ENCODE measurements around the gene ASCC3.

The ASCC3 gene

GRCh38 chr6:100614386-100614785 is 266.7 kb downstream of the ASCC3 start:
- H3K79me2 ChIP-seq (ENCODE audit: control insufficient read depth, insufficient read depth, low read length): no peaks in the 10 kb centered on the region
- no CpG with 5 or more reads among the region's 4 CpGs for WGBS (ENCODE audit: extremely low coverage, insufficient coverage, low lambda C conversion rate)
- no peak for DNase-seq

GRCh38 chr6:100613656-100614055 is 267.5 kb downstream of the ASCC3 start:
- no peak for DNase-seq
- WGBS (ENCODE audit: extremely low coverage, insufficient coverage, low lambda C conversion rate): no CpG with 5 or more reads among the region's 3 CpGs
- no peak overlapping the region for H2BK120ac ChIP-seq (ENCODE audit: low read depth, low read length)
- no peak overlapping the region for H3K23ac ChIP-seq (ENCODE audit: low read length)
- no peak overlapping the region for H4K5ac ChIP-seq (ENCODE audit: low read length)
- no peak overlapping the region for H3K18ac ChIP-seq (ENCODE audit: low read length)
- H3K79me1 ChIP-seq (ENCODE audit: low read length): no peaks in the 10 kb centered on the region
- H3K4me1 ChIP-seq (ENCODE audit: control insufficient read depth, low read depth, low read length): no peaks in the 10 kb centered on the region
- no peak overlapping the region for H3K4me2 ChIP-seq (ENCODE audit: low read length)
- no peak overlapping the region for H3K4ac ChIP-seq (ENCODE audit: low read depth, low read length)
- H3K4me3 ChIP-seq (ENCODE audit: low read length): no peak overlapping the region
- H3K36me3 ChIP-seq (ENCODE audit: control insufficient read depth, insufficient read depth, low read length): no peaks in the 10 kb centered on the region
- H3K27me3 ChIP-seq (ENCODE audit: insufficient read depth, low read length, poor library complexity): no peaks in the 10 kb centered on the region
- H3K9ac ChIP-seq (ENCODE audit: low read length): no peak overlapping the region
- no peak overlapping the region for H2BK5ac ChIP-seq (ENCODE audit: low read length)
- H3K79me2 ChIP-seq (ENCODE audit: control insufficient read depth, insufficient read depth, low read length): no peaks in the 10 kb centered on the region
- H2AK5ac ChIP-seq (ENCODE audit: low read length): no peak overlapping the region
- no peak overlapping the region for H2BK15ac ChIP-seq (replicated peaks; ENCODE audit: low read depth)
- H4K8ac ChIP-seq (ENCODE audit: low read depth, low read length): no peak overlapping the region
- H3K27ac ChIP-seq (ENCODE audit: low read depth, low read length): no peak overlapping the region
- no peak overlapping the region for H3K56ac ChIP-seq (ENCODE audit: low read length)

More at GRCh38 chr6:100614386-100614785, 266.7 kb downstream of the ASCC3 start:
- no peak overlapping the region for H3K56ac ChIP-seq (ENCODE audit: low read length)
- no peak overlapping the region for H3K4me2 ChIP-seq (ENCODE audit: low read length)
- no peak overlapping the region for H3K9ac ChIP-seq (ENCODE audit: low read length)
- H3K27ac ChIP-seq (ENCODE audit: low read depth, low read length): no peak overlapping the region
- no peak overlapping the region for H3K18ac ChIP-seq (ENCODE audit: low read length)
- no peaks in the 10 kb centered on the region for H3K4me1 ChIP-seq (ENCODE audit: control insufficient read depth, low read depth, low read length)
- no peak overlapping the region for H3K4me3 ChIP-seq (ENCODE audit: low read length)
- no peak overlapping the region for H3K4ac ChIP-seq (ENCODE audit: low read depth, low read length)
- H2BK120ac ChIP-seq (ENCODE audit: low read depth, low read length): no peak overlapping the region
- H4K5ac ChIP-seq (ENCODE audit: low read length): no peak overlapping the region
- no peaks in the 10 kb centered on the region for H3K36me3 ChIP-seq (ENCODE audit: control insufficient read depth, insufficient read depth, low read length)
- no peaks in the 10 kb centered on the region for H3K27me3 ChIP-seq (ENCODE audit: insufficient read depth, low read length, poor library complexity)
- H3K23ac ChIP-seq (ENCODE audit: low read length): no peak overlapping the region
- H4K8ac ChIP-seq (ENCODE audit: low read depth, low read length): no peak overlapping the region
- H2BK5ac ChIP-seq (ENCODE audit: low read length): no peak overlapping the region
- no peaks in the 10 kb centered on the region for H3K79me1 ChIP-seq (ENCODE audit: low read length)
- H2BK15ac ChIP-seq (replicated peaks; ENCODE audit: low read depth): no peak overlapping the region
- H2AK5ac ChIP-seq (ENCODE audit: low read length): no peak overlapping the region

DNA sequence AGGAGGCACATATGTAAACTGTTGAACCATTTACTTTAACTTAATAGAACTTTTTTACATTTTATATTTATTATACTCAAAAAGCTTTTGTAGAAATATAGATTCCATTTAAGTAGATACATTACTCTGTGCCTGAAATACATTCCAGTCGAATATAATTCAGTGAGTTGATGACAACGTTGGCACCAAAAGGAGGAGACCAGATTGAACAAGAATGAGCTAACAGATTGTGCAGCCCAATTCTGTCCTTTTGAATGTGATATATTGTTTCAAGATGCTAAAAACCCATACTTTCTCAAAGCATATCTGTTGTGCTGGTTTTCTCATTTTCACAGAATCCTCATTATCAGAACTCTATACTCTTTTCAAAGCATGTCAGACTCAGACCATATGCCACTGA is 269.0 kb downstream of the ASCC3 start:
- H3K36me3 ChIP-seq (ENCODE audit: control insufficient read depth, insufficient read depth, low read length): no peaks in the 10 kb centered on the region
- H3K9ac ChIP-seq (ENCODE audit: low read length): no peak overlapping the region
- no peaks in the 10 kb centered on the region for H3K79me1 ChIP-seq (ENCODE audit: low read length)
- no peak overlapping the region for H4K5ac ChIP-seq (ENCODE audit: low read length)
- H3K79me2 ChIP-seq (ENCODE audit: control insufficient read depth, insufficient read depth, low read length): no peaks in the 10 kb centered on the region
- no peak overlapping the region for H2BK5ac ChIP-seq (ENCODE audit: low read length)
- H2BK120ac ChIP-seq (ENCODE audit: low read depth, low read length): no peak overlapping the region
- H3K27me3 ChIP-seq (ENCODE audit: insufficient read depth, low read length, poor library complexity): no peaks in the 10 kb centered on the region
- DNase-seq: no peak
- H3K27ac ChIP-seq (ENCODE audit: low read depth, low read length): no peak overlapping the region
- H3K4me3 ChIP-seq (ENCODE audit: low read length): no peak overlapping the region
- no peaks in the 10 kb centered on the region for H3K4me1 ChIP-seq (ENCODE audit: control insufficient read depth, low read depth, low read length)
- WGBS (ENCODE audit: extremely low coverage, insufficient coverage, low lambda C conversion rate): no CpG with 5 or more reads among the region's 2 CpGs
- no peak overlapping the region for H3K56ac ChIP-seq (ENCODE audit: low read length)
- H2BK15ac ChIP-seq (replicated peaks; ENCODE audit: low read depth): no peak overlapping the region
- H3K18ac ChIP-seq (ENCODE audit: low read length): no peak overlapping the region
- H3K4me2 ChIP-seq (ENCODE audit: low read length): no peak overlapping the region
- no peak overlapping the region for H3K23ac ChIP-seq (ENCODE audit: low read length)
- H2AK5ac ChIP-seq (ENCODE audit: low read length): no peak overlapping the region
- H3K4ac ChIP-seq (ENCODE audit: low read depth, low read length): no peak overlapping the region
- H4K8ac ChIP-seq (ENCODE audit: low read depth, low read length): no peak overlapping the region

DNA sequence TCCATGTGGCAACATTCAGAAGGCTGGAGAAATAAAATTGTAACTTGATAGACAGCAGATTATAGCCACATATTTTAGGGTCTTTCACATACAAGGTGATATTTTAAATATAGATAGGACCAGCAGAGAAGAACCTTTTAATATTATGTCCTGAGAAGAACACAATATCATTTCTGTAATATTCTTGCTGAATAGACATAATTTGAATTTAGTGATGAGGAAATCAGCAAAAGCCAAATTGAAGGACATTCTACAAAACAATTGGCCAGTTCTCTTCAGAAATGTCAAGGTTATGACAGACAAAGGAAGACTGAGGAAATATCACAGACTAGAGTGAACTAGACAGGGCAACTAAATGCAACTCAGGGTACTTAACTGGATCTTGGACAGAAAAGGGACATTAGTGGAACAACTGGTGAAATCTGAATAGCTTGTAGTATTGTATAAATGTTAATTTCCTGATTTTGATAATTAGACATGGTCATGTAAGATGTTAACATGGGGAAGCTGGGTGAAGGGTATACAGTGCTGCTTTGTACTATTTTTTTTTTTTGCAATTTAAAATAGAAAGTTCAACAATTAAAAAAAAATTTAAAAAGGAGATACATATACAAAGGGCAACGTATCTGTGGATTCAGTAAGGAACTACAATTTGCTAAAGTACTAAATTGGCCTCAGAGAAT is 281.9 kb downstream of the ASCC3 start:
- H2AK5ac ChIP-seq (ENCODE audit: low read length): no peak overlapping the region
- no peaks in the 10 kb centered on the region for H3K36me3 ChIP-seq (ENCODE audit: control insufficient read depth, insufficient read depth, low read length)
- H4K8ac ChIP-seq (ENCODE audit: low read depth, low read length): no peak overlapping the region
- no peak overlapping the region for H3K23ac ChIP-seq (ENCODE audit: low read length)
- H2BK120ac ChIP-seq (ENCODE audit: low read depth, low read length): no peak overlapping the region
- no peaks in the 10 kb centered on the region for H3K79me1 ChIP-seq (ENCODE audit: low read length)
- H2BK15ac ChIP-seq (replicated peaks; ENCODE audit: low read depth): no peak overlapping the region
- H3K4ac ChIP-seq (ENCODE audit: low read depth, low read length): no peak overlapping the region
- no peak overlapping the region for H4K5ac ChIP-seq (ENCODE audit: low read length)
- no peak overlapping the region for H3K4me2 ChIP-seq (ENCODE audit: low read length)
- no peak overlapping the region for H3K56ac ChIP-seq (ENCODE audit: low read length)
- no peaks in the 10 kb centered on the region for H3K27me3 ChIP-seq (ENCODE audit: insufficient read depth, low read length, poor library complexity)
- no peaks in the 10 kb centered on the region for H3K4me1 ChIP-seq (ENCODE audit: control insufficient read depth, low read depth, low read length)
- H3K9ac ChIP-seq (ENCODE audit: low read length): no peak overlapping the region
- H2BK5ac ChIP-seq (ENCODE audit: low read length): no peak overlapping the region
- no peak for DNase-seq
- H3K4me3 ChIP-seq (ENCODE audit: low read length): no peak overlapping the region
- no peak overlapping the region for H3K18ac ChIP-seq (ENCODE audit: low read length)
- H3K79me2 ChIP-seq (ENCODE audit: control insufficient read depth, insufficient read depth, low read length): no peaks in the 10 kb centered on the region
- no peak overlapping the region for H3K27ac ChIP-seq (ENCODE audit: low read depth, low read length)
- no CpG with 5 or more reads among the region's 1 CpG for WGBS (ENCODE audit: extremely low coverage, insufficient coverage, low lambda C conversion rate)

DNA sequence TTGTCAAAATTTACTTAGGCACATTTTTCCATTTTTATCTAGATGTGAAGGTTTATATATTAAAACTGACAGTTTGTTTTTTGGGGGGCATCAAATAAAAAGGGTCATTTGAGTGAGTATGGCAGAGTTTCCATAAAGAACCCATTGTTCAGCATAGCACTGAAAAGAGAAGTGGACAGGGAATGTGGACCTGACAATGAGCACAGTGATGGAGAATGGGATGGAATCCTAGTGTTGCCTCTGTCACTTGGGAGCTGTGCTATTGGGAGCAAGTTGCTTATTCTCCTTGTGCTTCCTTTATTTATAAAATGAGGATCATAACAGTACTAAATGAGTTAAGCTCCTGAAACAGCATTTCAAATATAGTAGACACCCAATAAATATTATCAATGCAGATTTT is 285.7 kb downstream of the ASCC3 start:
- Histone ChIP-seq H3K79me1 (ENCODE audit: low read length) (no peaks in the 10 kb centered on the region), H3K4me3 (ENCODE audit: low read length) (no peak overlapping the region), H2BK120ac (ENCODE audit: low read depth, low read length) (no peak overlapping the region), H4K5ac (ENCODE audit: low read length) (no peak overlapping the region), H2BK5ac (ENCODE audit: low read length) (no peak overlapping the region), H4K8ac (ENCODE audit: low read depth, low read length) (no peak overlapping the region), H3K4me1 (ENCODE audit: control insufficient read depth, low read depth, low read length) (no peaks in the 10 kb centered on the region), H3K27me3 (ENCODE audit: insufficient read depth, low read length, poor library complexity) (no peaks in the 10 kb centered on the region), H3K27ac (ENCODE audit: low read depth, low read length) (no peak overlapping the region), H3K36me3 (ENCODE audit: control insufficient read depth, insufficient read depth, low read length) (no peaks in the 10 kb centered on the region), H2BK15ac (replicated peaks; ENCODE audit: low read depth) (no peak overlapping the region), H3K79me2 (ENCODE audit: control insufficient read depth, insufficient read depth, low read length) (no peaks in the 10 kb centered on the region), H3K18ac (ENCODE audit: low read length) (no peak overlapping the region), H3K56ac (ENCODE audit: low read length) (no peak overlapping the region), H3K4me2 (ENCODE audit: low read length) (no peak overlapping the region), H2AK5ac (ENCODE audit: low read length) (no peak overlapping the region), H3K4ac (ENCODE audit: low read depth, low read length) (no peak overlapping the region), H3K23ac (ENCODE audit: low read length) (no peak overlapping the region), H3K9ac (ENCODE audit: low read length) (no peak overlapping the region)
- DNase-seq: no peak

DNA sequence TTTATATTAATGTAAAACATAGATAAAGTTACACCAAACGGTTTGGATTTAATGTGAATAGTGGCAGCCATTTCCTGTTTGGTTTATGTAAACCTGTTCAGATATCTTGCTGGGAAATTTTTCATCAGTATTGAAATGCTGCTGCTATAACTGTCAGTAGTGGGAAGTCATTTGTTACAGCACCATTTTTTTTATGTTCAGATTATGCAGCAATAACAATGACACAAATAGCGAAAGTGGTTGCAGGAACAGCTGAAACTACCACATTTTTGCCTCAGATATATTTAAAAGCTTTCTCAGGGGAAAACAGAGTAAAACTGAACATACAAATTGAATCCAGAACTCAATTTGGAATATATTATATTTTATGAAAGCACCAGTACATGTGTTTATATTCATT is 287.6 kb downstream of the ASCC3 start:
- H3K4me1 ChIP-seq (ENCODE audit: control insufficient read depth, low read depth, low read length): no peaks in the 10 kb centered on the region
- no peaks in the 10 kb centered on the region for H3K79me1 ChIP-seq (ENCODE audit: low read length)
- H4K5ac ChIP-seq (ENCODE audit: low read length): no peak overlapping the region
- no peak overlapping the region for H3K18ac ChIP-seq (ENCODE audit: low read length)
- no peak overlapping the region for H3K23ac ChIP-seq (ENCODE audit: low read length)
- H3K4ac ChIP-seq (ENCODE audit: low read depth, low read length): no peak overlapping the region
- no peak overlapping the region for H4K8ac ChIP-seq (ENCODE audit: low read depth, low read length)
- H3K4me2 ChIP-seq (ENCODE audit: low read length): no peak overlapping the region
- no peak overlapping the region for H3K27ac ChIP-seq (ENCODE audit: low read depth, low read length)
- no peak overlapping the region for H2BK5ac ChIP-seq (ENCODE audit: low read length)
- no peaks in the 10 kb centered on the region for H3K27me3 ChIP-seq (ENCODE audit: insufficient read depth, low read length, poor library complexity)
- H2BK15ac ChIP-seq (replicated peaks; ENCODE audit: low read depth): no peak overlapping the region
- H3K36me3 ChIP-seq (ENCODE audit: control insufficient read depth, insufficient read depth, low read length): no peaks in the 10 kb centered on the region
- H3K4me3 ChIP-seq (ENCODE audit: low read length): no peak overlapping the region
- no peak for DNase-seq
- no CpG with 5 or more reads among the region's 2 CpGs for WGBS (ENCODE audit: extremely low coverage, insufficient coverage, low lambda C conversion rate)
- no peak overlapping the region for H2BK120ac ChIP-seq (ENCODE audit: low read depth, low read length)
- no peak overlapping the region for H2AK5ac ChIP-seq (ENCODE audit: low read length)
- no peak overlapping the region for H3K9ac ChIP-seq (ENCODE audit: low read length)
- H3K79me2 ChIP-seq (ENCODE audit: control insufficient read depth, insufficient read depth, low read length): no peaks in the 10 kb centered on the region
- H3K56ac ChIP-seq (ENCODE audit: low read length): no peak overlapping the region
